GM18507 (cell line): ENCODE data around the gene KCNE3.

ENCODE experiments used
- DNase-seq: peaks from one replicate; pipeline ENCODE4 v3.0.0; 2011; ENCODE audit warnings: low read depth; ENCODE audit not compliant: insufficient read length; ENCODE audit errors: extremely low spot score
- FAIRE-seq: peaks from 2 replicates; lab custom pipeline; 2011; peaks lifted over from hg19 to GRCh38; lab: Jason Lieb, UNC

KCNE3 gene, protein sequence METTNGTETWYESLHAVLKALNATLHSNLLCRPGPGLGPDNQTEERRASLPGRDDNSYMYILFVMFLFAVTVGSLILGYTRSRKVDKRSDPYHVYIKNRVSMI

GRCh38 chr11:74466916-74467885 lies at the start of gene KCNE3:
KCNE3 (minus strand) TSS chr11:74467549; CDS start chr11:74457563, 9,986 bp downstream.
- no peak for DNase-seq
- FAIRE-seq, result no peak

GRCh38 chr11:74507582-74507981 lies 40.2 kb upstream of the KCNE3 start:
- DNase-seq, result no peak
- no peak for FAIRE-seq

GRCh38 chr11:74506823-74507222 lies 39.5 kb upstream of the KCNE3 start:
- DNase-seq (no peak), FAIRE-seq (no peak)

- no peak for FAIRE-seq
- no peak for DNase-seq
Observed at GRCh38 chr11:74505911-74506310, 38.6 kb upstream of the KCNE3 start.

GRCh38 chr11:74504100-74504691 lies 36.8 kb upstream of the KCNE3 start:
- no peak for DNase-seq
- FAIRE-seq, result no peak

DNA sequence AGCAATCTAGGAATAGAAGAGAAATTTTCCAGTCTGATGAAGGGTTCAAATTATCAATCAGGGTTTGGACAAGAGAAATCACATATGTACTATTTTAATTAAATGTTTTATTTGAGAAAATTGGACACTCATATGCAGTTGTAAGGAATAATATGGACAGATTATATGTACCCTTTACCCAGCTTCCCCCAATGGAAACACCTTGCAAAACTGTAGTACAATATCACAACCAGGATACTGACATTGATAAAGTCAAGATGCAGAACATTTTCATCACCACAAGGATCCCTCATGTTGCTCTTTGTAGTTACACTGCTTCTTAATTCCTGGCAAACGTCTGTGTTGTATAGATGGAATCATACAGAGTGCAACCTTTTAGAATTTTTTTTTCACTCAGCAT lies 27.6 kb upstream of the KCNE3 start:
- DNase-seq (no peak), FAIRE-seq (no peak)

- DNase-seq, result no peak
- no peak for FAIRE-seq
Observed at GRCh38 chr11:74493791-74494630, 26.7 kb upstream of the KCNE3 start.

GRCh38 chr11:74492974-74493790 lies 25.8 kb upstream of the KCNE3 start, which contains the start of gene LIPT2:
LIPT2 (minus strand) TSS chr11:74493724; CDS start chr11:74493703, 21 bp downstream.
- FAIRE-seq (peak; percentile 97), DNase-seq (peak; percentile 83)

DNA sequence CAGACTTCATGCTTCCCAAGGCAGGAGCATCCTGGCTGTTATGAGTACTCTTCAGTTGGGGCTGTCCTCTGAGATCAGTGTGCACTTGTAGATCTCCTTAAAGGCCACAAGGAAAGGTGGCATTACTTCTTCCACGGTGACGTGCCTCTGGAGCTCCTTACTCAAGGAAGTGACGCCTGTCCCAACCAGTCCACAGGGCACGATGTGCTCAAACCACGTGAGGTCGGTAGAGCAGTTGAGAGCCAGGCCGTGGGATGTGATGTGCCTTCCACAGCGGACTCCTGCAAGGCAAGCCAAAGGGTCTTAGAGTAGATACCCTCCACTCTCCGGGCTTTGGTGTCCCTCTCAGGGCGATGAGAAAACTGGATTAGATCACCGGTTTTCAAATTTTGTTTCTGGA lies 24.7 kb upstream of the KCNE3 start:
- DNase-seq, result no peak
- no peak for FAIRE-seq

- FAIRE-seq (no peak), DNase-seq (no peak)
Observed at GRCh38 chr11:74490941-74491340, 23.6 kb upstream of the KCNE3 start.

DNA sequence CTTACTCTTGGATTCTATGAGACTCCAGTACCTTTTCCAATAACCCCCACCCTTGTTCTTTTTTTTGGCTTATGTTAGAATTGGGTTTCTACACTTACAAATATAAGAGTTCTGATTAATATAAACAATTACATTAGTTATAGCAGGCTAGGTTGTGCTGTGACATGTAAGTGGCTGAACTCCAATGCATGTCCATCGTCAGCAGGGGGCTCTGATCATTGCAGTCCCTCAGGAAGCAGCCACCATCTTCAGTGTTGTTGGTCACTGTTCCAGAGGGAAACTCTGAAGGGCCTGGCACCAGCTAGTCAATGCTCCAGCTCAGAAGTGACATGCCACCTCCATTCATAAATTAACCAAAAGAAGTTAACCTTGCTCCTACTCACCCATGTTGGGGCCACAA lies 20.5 kb upstream of the KCNE3 start:
- FAIRE-seq (no peak), DNase-seq (no peak)

GRCh38 chr11:74485868-74486267 lies 18.5 kb upstream of the KCNE3 start:
- no peak for FAIRE-seq
- DNase-seq, result no peak

- no peak for DNase-seq
- no peak for FAIRE-seq
Observed at GRCh38 chr11:74480688-74481417, 13.5 kb upstream of the KCNE3 start.

DNA sequence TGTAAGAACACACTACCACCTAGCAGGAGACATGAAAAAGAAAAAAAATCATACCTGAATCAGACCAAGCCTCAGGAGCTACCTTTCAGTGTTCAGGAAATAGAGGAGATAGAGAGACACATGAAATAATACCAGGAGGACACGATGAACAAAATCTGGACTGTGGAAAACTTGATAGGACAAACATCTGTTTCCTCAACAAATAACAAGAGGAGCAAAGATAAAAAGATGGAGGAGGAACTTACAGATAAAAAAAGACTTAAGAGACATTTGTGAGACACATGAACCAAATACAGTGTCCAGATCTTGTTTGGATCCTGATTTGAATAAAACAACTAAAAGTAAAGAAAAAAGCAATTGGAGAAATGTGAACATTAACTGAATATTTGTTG lies 12.4 kb upstream of the KCNE3 start:
- FAIRE-seq, result no peak

DNA sequence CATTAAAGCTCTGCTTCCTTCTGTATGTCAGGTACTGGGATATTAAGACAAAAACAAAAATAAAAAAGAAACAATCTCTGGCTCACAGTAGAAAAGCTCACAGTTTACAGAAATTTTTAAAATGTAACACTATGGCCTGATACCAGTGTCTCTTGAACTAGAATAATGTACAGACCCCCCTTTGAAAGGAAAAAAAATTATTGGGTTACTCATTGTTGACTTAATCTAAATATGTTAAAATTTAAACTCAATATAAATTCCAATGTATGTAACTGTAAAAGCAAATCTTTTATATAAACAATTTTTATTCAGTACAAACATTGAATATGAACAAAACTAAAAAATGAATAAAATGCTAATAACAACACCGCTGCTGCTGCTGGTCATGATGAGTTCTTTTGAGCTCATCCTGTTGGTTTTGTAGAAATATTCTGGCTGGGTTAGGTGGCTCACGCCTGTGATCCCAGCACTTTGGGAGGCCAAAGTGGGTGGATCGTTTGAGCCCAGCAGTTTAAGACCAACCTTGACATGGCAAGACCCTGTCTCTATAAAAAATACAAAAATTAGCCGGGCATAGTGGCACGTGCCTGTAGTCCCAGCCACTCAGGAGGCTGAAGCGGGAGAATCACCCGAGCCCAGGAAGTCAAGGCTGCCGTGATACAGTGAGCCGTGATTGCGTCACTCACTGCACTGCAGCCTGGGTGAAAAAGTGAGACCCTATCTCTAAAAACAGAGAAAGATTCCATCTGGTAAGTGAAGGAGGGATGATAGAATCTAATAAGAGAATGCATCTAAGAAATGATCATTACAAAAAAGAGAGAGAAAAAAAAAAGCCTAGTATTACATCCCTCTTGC lies 11.8 kb upstream of the KCNE3 start:
- DNase-seq, result no peak
- FAIRE-seq, result no peak

More for the DNA sequence above, 12.4 kb upstream of the KCNE3 start:
- DNase-seq, result no peak

GRCh38 chr11:74476536-74476935 lies 9.2 kb upstream of the KCNE3 start:
- DNase-seq (no peak), FAIRE-seq (no peak)

- FAIRE-seq (no peak), DNase-seq (no peak)
Observed at GRCh38 chr11:74474316-74474715, 7.0 kb upstream of the KCNE3 start.
